ENCODE data around the gene IFT122.

GRCh38 chr3:129528589-129529100 lies 88.6 kb downstream of the IFT122 start, which contains the start of gene RHO:
- TF ChIP-seq CTCF (IDR thresholded peaks at IDR 0.05): no peak
- no peak for TF ChIP-seq POLR2A (IDR thresholded peaks at IDR 0.05)

Measured in right lobe of liver (tissue), 4 donors.